Measurements from ENCODE around the gene HS1BP3.

DNA sequence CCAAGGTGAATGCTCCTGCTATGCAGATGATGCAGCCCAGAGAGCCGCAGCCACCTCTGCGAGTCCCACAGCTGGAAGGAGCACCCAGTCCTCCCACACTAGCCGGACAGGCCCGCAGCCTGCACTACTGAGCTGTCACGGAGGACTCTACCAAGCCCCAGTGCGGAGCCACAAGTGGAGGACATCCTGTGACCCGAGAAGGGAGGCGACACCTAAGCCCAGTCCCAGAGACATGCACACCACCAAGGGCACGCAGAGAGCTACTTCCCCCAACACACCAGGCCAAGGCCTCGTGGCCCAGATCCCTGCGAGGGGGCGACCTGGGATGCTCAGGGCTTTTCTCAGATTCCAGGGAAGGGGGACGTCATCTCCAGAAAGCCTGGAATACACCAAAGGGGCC, 12.9 kb downstream of the HS1BP3 start:
- TF ChIP-seq EZH2phosphoT487 (IDR thresholded peaks at IDR 0.05; ENCODE audit: borderline replicate concordance) (no peak), POLR2A (IDR thresholded peaks at IDR 0.05; ENCODE audit: borderline replicate concordance, extremely low read depth, insufficient read depth, insufficient read length) (no peak)

Data from HCT116 (cell line).